Thoracic aorta (tissue), 2 donors: Measurements from ENCODE around the gene RIMBP2. TPM values are rescaled to one million over a fixed set of nuclear protein-coding genes. Genes with fewer than 3 reads are reported as not detected.

Experiments used
- ATAC-seq: fragments of 150-250 bp; one replicate; pipeline ENCODE4 v1.8.0; 2017; ENCODE audit warnings: low read depth; ENCODE audit not compliant: insufficient number of reproducible peaks, low FRiP score
- DNase-seq: peaks from one replicate; pipeline ENCODE4 v3.0.0-alpha.2; 2020; ENCODE audit warnings: low spot score
- H3K27ac ChIP-seq, 2 donors: fragments of 200-600 bp; sonication (generic); 1 replicate in 1 of 2; 2 replicates in 1 of 2; pipeline ENCODE4 v1.5.1; 2016; ENCODE audit warnings: mild to moderate bottlenecking in 2 of 2, moderate library complexity in 2 of 2
- H3K27me3 ChIP-seq: fragments of 200-600 bp; sonication (generic); replicated peaks from 2 replicates; pipeline ENCODE4 v1.6.0; 2016; ENCODE audit warnings: mild to moderate bottlenecking; ENCODE audit not compliant: insufficient read depth
- H3K36me3 ChIP-seq: fragments of 200-600 bp; sonication (generic); one replicate; pipeline ENCODE4 v1.5.1; 2016
- H3K4me1 ChIP-seq, 2 donors: fragments of 200-600 bp; sonication (generic); 1 replicate in 1 of 2; 2 replicates in 1 of 2; pipeline versions ENCODE4 v1.5.1 to v1.6.0; 2016; ENCODE audit warnings: low read depth in 2 of 2, mild to moderate bottlenecking in 1 of 2; ENCODE audit not compliant: control insufficient read depth in 1 of 2
- H3K4me3 ChIP-seq: fragments of 200-600 bp; sonication (generic); 2 replicates; pipeline ENCODE4 v1.5.1; 2016; ENCODE audit warnings: mild to moderate bottlenecking
- H3K9me3 ChIP-seq: fragments of 200-600 bp; sonication (generic); 2 replicates; pipeline ENCODE4 v1.5.1; 2016
- total RNA-seq, 2 donors: library from RNA; depleted of rRNA; stranded (reverse); fragments of >200 nt; gene quantifications; one replicate each; pipeline versions ENCODE4 v1.1.0 to v1.2.3, GENCODE V29; 2016
- TF ChIP-seq, protein P1 (sequence below): fragments of 200-600 bp; sonication (generic); IDR thresholded peaks from one replicate; pipeline ENCODE4 v1.5.1; 2019; ENCODE audit warnings: antibody characterized with exemption

RIMBP2 gene
- total RNA-seq, 2 donors from 2014 or later: 0.54 to 0.92 TPM

DNA sequence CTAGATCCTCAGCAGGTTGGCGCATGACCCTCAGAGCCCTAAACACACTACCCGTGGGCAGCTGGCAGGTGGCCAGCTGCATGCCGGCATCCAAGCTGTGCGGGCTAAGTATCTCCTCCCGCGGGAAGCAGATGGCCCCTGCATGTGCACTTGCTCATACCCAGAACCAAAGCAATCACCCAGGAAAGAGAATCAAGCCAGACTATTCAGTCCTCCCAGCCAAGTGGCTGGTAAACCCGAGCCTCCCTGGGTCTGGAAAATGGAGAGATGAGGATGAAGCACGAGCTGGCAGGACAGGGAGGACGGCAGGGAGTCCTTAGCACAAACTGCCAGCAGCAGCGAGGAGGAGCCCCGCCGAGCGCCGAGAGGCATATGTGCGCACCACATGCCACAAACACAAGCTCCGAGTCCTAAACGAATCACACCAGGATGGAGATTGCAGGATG, 139.7 kb downstream of the RIMBP2 start:
- H3K27ac ChIP-seq: no peak overlapping the region
- DNase-seq (no peak), ATAC-seq (no peak)
- H3K4me3 ChIP-seq: no peak overlapping the region
- no peaks in the 10 kb centered on the region for H3K36me3 ChIP-seq
- no peaks in the 10 kb centered on the region for H3K27me3 ChIP-seq
- H3K9me3 ChIP-seq: no peaks in the 10 kb centered on the region
- TF ChIP-seq, protein P1, sequence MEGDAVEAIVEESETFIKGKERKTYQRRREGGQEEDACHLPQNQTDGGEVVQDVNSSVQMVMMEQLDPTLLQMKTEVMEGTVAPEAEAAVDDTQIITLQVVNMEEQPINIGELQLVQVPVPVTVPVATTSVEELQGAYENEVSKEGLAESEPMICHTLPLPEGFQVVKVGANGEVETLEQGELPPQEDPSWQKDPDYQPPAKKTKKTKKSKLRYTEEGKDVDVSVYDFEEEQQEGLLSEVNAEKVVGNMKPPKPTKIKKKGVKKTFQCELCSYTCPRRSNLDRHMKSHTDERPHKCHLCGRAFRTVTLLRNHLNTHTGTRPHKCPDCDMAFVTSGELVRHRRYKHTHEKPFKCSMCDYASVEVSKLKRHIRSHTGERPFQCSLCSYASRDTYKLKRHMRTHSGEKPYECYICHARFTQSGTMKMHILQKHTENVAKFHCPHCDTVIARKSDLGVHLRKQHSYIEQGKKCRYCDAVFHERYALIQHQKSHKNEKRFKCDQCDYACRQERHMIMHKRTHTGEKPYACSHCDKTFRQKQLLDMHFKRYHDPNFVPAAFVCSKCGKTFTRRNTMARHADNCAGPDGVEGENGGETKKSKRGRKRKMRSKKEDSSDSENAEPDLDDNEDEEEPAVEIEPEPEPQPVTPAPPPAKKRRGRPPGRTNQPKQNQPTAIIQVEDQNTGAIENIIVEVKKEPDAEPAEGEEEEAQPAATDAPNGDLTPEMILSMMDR: no peak
- H3K4me1 ChIP-seq: no peaks in the 10 kb centered on the region

DNA sequence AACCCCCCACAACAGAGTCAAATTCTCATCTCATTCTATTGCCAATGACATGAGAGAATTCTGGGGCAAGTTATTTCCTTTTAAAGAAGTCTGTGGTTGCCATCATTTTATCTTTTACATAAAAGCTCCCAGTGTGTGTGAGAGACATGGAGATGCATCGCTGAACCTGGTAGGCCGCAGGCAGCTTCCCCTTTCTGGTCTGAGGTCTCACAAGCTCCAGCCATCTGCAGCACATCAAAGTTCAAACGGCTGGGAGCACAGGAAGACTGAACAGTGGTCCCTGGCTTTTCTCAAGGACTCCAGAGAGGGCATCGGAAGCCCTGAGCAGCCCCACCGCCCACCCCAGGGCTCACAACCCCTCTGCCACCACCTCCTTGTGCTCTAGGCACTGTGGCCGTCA, 141.7 kb downstream of the RIMBP2 start:
- ATAC-seq: no peak
- no peak overlapping the region for H3K27ac ChIP-seq
- TF ChIP-seq, protein P1: no peak
- no peak overlapping the region for H3K4me3 ChIP-seq
- H3K4me1 ChIP-seq: no peaks in the 10 kb centered on the region
- H3K36me3 ChIP-seq: no peaks in the 10 kb centered on the region
- no peaks in the 10 kb centered on the region for H3K9me3 ChIP-seq
- no peak for DNase-seq
- no peaks in the 10 kb centered on the region for H3K27me3 ChIP-seq

DNA sequence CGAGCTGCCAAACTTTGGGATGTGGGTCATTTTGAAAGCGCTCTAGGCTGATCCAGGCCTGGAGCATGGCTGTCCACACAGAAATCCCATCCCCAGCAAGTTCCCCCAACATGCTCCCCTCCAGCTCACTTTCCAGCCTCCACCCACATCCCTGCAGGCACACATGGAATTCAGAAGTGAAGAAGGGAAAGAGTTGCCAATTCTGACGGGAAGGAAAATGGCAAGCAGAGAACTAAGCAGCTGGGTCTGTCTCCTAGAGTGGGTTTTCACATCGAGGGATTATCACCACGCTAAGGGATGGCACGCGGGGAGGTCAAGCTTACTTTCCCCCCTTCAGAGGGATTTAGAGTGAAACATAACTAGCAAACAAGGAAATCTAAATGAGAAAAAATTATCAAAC, 142.3 kb downstream of the RIMBP2 start:
- Histone ChIP-seq H3K36me3 (no peaks in the 10 kb centered on the region), H3K4me1 (no peaks in the 10 kb centered on the region), H3K27ac (no peak overlapping the region), H3K4me3 (no peak overlapping the region), H3K9me3 (no peaks in the 10 kb centered on the region), H3K27me3 (no peaks in the 10 kb centered on the region)
- ATAC-seq: no peak
- TF ChIP-seq, protein P1: no peak
- DNase-seq: no peak

DNA sequence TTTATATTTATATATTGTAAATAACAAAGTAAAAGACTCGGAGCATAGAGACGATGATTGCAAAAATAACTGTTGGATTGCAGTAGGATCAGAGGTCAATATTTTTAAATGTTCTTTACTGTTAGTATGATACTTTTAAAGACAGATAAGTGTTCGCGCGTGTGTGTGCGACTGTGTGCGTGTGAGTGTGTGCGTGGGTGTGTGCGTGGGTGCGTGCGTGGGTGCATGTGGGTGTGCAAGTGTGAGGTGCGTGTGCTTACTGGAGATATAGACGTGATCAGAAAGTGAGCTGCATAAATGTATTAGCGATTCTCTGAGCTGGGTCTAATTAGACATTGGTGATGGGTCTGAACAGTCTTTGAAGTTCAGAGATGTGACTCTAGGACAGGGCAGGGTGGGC, 142.9 kb downstream of the RIMBP2 start:
- Histone ChIP-seq H3K27ac (no peak overlapping the region), H3K4me1 (no peaks in the 10 kb centered on the region), H3K36me3 (no peaks in the 10 kb centered on the region), H3K27me3 (no peaks in the 10 kb centered on the region), H3K9me3 (no peaks in the 10 kb centered on the region), H3K4me3 (no peak overlapping the region)
- DNase-seq: no peak
- TF ChIP-seq, protein P1: no peak
- no peak for ATAC-seq

DNA sequence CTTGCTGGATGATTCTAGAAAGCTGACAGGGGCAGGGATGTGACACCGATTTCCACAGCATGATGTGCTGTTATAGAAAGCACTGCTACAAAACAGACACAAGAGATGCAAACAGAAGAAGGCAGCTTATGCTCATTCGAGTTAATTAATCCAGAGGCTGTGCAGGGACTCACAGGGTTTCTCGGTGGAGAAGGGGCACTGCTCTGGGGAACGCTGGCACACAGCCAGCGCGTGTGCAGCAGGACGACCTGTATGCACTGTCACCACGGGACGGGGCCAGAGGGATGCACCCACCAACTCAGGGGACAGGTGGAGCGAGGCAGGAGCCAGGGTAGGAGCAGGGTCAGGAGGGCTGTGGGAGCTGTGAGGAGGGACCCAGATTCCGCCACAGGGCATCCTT, 143.5 kb downstream of the RIMBP2 start:
- Histone ChIP-seq H3K4me1 (no peaks in the 10 kb centered on the region), H3K27me3 (no peaks in the 10 kb centered on the region), H3K4me3 (no peak overlapping the region), H3K9me3 (no peaks in the 10 kb centered on the region), H3K27ac (no peak overlapping the region), H3K36me3 (no peaks in the 10 kb centered on the region)
- TF ChIP-seq, protein P1: no peak
- ATAC-seq: no peak
- DNase-seq: no peak
